Suprapubic skin (tissue), 4 donors: ENCODE data around the gene OR4D11.

ENCODE experiments used
- CTCF ChIP-seq, 2 donors: fragments of 200-600 bp in 1 of 2; fragments of 450-650 bp in 1 of 2; sonication (generic) in 1 of 2; IDR thresholded peaks; one replicate each; pipeline ENCODE4 v1.5.1; 2016 to 2019; ENCODE audit warnings: antibody characterized with exemption in 2 of 2, mild to moderate bottlenecking in 1 of 2, moderate library complexity in 1 of 2
- EP300 ChIP-seq: sonication (generic); formaldehyde crosslinking; IDR thresholded peaks from one replicate; pipeline ENCODE4 v1.6.1; 2017; ENCODE audit warnings: antibody characterized with exemption
- POLR2A ChIP-seq, 2 donors: fragments of 450-650 bp; IDR thresholded peaks; one replicate each; pipeline ENCODE4 v1.6.1; 2017; ENCODE audit warnings: antibody characterized with exemption in 2 of 2, mild to moderate bottlenecking in 2 of 2, moderate library complexity in 2 of 2
- POLR2AphosphoS5 ChIP-seq, 3 donors: sonication (generic); formaldehyde crosslinking; IDR thresholded peaks; one replicate each; pipeline ENCODE4 v1.6.1; 2017; ENCODE audit warnings: antibody characterized with exemption in 3 of 3

GRCh38 chr11:59511675-59512074 lies 8.3 kb downstream of the OR4D11 start:
- no peak for TF ChIP-seq CTCF (IDR thresholded peaks at IDR 0.05)
- TF ChIP-seq EP300, result no peak
- no peak for TF ChIP-seq POLR2A (IDR thresholded peaks at IDR 0.05)
- no peak for TF ChIP-seq POLR2AphosphoS5 (IDR thresholded peaks at IDR 0.05)
